H7 (cell line): ENCODE data around the gene ZFAND3. TPM values are rescaled to one million over a fixed set of nuclear protein-coding genes. Genes with fewer than 3 reads are reported as not detected.
"Not testable (repeated sequence)": the region's sequence is repeated elsewhere in the genome, so short reads cannot be mapped to it uniquely, and the experiment has no call there.

ENCODE experiments used
- DNase-seq: peaks from one replicate; pipeline ENCODE4 v3.0.0; 2012
- H3K27me3 ChIP-seq: 2 replicates; pipeline ENCODE4 v1.6.0; 2011; ENCODE audit warnings: mild to moderate bottlenecking, low read length; ENCODE audit not compliant: control insufficient read depth, insufficient read depth
- H3K36me3 ChIP-seq: replicated peaks from 2 replicates; pipeline ENCODE4 v1.5.1; 2011; ENCODE audit warnings: low read length; ENCODE audit not compliant: control insufficient read depth, insufficient read depth
- H3K4me3 ChIP-seq: 2 replicates; pipeline ENCODE4 v1.5.1; 2011; ENCODE audit warnings: low read depth, mild to moderate bottlenecking, control low read depth, low read length, moderate library complexity; ENCODE audit not compliant: insufficient read depth
- total RNA-seq: library from RNA; depleted of rRNA; stranded (reverse); fragments of >200 nt; shearing (Covaris generic); gene quantifications from 2 replicates; pipeline ENCODE4 v1.2.3, GENCODE V29; 2014

ZFAND3 gene
- total RNA-seq, 1 experiment from 2014 or later: 17.1 TPM

DNA sequence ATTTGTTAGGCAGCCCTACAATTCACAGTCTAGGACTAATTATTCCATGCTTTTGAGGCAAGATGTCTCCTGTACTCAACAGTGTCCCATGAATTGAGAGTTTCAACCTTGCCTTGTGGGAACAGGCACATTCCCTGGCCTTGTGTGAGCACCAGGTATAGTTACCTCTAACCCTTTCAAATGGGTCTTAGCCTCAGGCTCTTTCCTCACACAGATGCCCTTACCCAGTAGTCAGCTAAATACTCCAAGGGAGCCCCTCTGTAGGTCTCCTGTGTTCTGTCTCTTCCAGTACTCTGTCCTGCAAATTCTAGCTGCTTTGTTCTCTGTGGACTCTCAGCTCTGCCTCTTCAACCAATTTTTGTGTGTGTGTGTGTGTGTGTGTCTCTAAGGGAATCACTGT lies 135.3 kb downstream of the ZFAND3 start:
- no peak for DNase-seq
- no peaks in the 10 kb centered on the region for H3K27me3 ChIP-seq
- H3K36me3 ChIP-seq: no peaks in the 10 kb centered on the region
- H3K4me3 ChIP-seq: no peak overlapping the region

DNA sequence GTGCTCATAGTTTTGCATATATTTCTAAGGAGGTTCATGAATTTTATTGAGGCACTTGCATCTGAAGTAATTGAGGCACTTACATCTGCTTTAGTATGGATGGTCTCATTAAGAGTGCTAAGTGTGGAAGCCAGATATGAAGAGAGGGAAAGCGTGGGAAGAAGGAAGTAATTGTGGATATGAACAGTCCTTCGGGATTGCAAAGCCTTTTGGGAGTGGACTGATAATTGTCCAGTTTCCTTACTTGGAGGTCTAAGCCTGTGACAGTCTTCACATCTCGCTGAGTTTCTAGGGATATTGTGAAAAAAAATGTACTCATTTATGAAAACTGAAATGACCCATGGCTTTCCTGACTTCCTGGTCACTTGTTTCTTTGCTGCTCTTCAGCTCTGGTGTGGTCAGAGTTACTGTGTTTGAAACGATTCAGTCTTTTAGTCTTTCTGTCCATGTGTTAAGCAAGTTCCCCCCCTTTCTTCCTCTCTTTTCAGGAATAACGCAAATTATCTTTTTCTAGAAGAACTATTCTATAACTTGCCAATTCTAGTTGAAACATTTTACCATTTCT lies 137.3 kb downstream of the ZFAND3 start:
- Histone ChIP-seq H3K36me3 (no peaks in the 10 kb centered on the region), H3K27me3 (no peaks in the 10 kb centered on the region), H3K4me3 (no peak overlapping the region)
- DNase-seq: no peak

DNA sequence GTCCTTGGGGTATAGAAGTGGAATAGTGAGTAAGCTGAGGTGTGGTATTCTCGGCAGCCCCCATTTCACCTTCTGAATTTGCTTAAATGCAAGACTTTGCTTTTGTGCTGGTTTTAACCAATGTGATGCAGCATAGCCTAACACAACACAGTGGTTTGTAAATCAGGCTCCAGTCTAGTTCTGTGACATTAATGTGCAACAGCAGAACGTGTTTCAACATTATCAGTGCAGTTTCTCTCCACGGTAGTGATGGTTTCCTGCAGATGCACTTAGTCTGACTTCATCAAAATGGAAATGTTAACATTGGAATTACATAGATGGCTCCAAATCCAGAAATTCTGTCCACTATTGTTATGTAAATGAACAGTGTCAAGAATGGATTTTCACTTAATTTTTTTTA lies 139.5 kb downstream of the ZFAND3 start:
- no peak for DNase-seq
- H3K36me3 ChIP-seq: no peaks in the 10 kb centered on the region
- H3K4me3 ChIP-seq: no peak overlapping the region
- no peaks in the 10 kb centered on the region for H3K27me3 ChIP-seq

DNA sequence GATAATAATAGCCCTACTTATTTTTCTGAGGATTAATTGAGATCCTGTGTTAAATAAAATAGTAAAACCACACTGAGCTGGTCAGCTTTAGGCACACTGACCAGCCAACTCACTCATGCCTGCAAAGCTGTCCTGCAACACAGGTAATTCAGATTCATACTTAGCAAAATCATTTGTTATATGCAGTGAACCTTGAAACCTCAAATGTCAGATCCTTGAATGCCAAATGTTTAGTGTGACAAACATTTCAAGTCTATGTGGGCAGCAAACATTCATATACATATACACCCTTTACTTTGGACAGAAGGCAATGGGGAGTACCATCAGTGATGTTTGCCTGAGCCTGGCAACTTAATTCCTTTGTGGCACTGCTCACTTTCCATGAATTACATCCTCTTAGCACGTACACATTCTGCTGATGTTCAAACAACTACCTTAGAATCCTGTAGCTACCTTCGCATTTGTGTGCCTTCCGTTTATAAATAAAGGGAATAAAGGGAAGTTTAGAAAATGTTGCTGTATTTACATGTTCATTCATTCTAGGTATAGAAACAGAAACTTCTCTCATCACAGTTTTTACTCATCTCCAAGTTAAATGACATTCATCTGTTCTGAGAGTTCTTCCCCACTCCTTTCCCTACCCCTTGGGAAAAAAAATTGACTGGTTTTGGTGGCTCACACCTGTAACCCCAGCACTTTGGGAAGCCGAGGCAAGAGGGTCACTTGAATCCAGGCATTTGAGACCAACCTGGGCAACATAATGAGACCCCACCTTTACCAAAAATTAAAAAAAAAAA lies 140.8 kb downstream of the ZFAND3 start:
- Histone ChIP-seq H3K36me3 (no peaks in the 10 kb centered on the region), H3K4me3 (no peak overlapping the region), H3K27me3 (no peaks in the 10 kb centered on the region)
- no peak for DNase-seq

DNA sequence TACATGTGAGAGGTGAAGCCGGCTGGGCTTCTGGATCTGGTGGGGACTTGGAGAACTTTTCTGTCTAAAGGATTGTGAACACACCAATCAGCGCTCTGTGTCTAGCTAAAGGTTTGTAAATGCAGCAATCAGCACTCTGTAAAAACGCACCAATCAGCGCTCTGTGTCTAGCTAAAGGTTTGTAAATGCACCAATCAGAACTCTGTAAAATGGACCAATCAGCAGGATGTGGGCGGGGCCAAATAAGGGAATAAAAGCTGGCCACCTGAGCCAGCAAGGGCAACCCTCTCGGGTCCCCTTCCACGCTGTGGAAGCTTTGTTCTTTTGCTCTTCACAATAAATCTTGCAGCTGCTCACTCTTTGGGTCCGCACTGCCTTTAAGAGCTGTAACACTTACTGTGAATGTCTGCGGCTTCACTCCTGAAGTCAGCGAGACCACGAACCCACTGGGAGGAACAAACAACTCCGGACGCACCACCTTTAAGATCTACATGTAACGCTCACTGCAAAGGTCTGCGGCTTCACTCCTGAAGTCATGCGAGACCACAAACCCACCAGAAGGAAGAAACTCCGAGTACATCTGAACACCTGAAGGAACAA lies 143.1 kb downstream of the ZFAND3 start:
- not testable (repeated sequence) for DNase-seq, H3K36me3 ChIP-seq, H3K4me3 ChIP-seq, H3K27me3 ChIP-seq

DNA sequence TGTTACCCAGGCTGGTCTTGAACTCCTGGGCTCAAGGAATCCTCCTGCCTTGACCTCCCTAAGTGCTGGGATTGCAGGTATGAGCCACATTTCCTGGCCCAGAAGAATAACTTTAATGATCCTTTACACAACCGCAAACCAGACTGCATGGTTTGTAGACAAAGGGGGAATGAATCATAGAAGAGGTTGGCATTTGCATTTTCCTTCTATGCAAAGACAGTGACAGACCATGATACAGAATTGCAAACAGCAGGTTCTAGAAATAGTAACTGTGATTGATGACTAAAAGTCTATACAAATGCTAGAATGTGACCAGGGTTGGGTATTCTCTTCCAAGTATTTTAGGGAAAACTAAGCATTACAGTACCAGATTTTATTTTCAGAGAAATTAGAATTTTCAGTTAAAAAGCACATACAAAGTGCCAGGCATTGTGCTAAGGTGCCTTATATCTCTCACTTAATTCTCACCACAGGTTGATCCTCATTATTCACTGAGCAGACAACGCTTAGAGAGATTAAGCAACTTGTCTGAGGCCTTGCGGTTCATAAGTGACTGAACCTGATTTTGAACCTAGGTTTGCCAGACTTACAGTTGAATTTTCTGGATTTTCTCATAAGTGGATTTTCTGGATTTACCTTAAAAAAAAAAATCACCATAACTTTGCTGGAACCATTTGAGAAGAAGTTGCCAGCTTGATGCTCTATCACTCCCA lies 146.6 kb downstream of the ZFAND3 start:
- H3K27me3 ChIP-seq: no peaks in the 10 kb centered on the region
- no peak for DNase-seq
- H3K4me3 ChIP-seq: no peak overlapping the region
- H3K36me3 ChIP-seq: no peaks in the 10 kb centered on the region

DNA sequence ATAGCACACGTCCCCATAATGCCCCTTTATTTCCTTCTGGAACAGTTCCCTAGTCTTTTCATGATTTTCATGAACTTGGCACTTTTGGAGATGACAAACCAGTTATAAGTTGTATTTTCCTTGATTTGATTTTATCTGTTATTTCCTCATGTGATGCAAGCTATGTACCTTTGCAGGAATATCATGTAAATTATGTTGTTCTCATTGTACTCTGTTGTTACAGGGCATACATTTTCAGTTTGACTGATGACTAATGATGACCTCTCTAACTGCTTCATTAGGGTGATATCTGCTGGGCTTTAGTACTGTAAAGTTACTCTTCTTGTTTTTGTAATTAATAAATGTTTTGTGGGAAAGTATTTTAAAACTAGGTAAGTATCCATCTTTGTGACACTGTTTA lies 147.3 kb downstream of the ZFAND3 start:
- no peak for DNase-seq
- Histone ChIP-seq H3K36me3 (no peaks in the 10 kb centered on the region), H3K27me3 (no peaks in the 10 kb centered on the region), H3K4me3 (no peak overlapping the region)

DNA sequence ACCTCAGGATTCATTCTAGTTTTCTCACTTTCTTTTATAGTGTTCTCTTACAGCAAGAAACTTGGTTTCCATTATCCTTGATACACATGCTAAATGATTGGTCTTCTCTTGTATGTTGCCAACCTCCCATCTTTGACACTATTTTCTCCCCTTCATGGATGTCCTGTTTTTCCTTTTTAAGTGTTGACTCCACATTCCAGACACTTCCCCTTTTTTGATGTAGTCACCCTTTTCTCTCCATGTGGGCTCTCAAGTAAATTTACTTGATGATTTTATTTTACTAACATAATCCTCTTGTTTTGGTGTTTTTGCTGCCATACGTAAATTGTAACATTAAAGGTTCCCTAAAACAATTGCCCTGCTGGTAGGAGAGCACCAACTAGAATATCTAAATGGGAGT lies 148.1 kb downstream of the ZFAND3 start:
- H3K4me3 ChIP-seq: no peak overlapping the region
- H3K27me3 ChIP-seq: no peaks in the 10 kb centered on the region
- no peak for DNase-seq
- no peaks in the 10 kb centered on the region for H3K36me3 ChIP-seq

DNA sequence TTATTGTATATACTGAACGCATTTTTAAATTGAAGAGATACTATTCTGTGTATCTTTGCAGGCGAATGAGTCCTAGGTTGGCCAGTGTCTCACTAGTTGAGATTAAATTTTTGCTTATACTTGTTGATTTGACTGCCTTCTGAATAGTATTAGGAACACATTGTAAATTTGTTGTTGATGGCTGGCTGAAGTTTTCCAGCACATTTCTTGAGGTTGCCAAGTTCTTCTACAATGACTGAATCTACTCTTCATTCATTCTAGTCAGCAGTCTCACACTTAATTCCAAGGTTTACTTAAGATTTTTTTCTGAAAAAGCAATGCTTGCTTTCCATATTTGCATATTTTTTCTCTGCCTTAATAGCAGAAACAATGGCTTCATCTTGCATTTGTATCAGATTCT lies 151.7 kb downstream of the ZFAND3 start:
- Histone ChIP-seq H3K36me3 (no peaks in the 10 kb centered on the region), H3K27me3 (no peaks in the 10 kb centered on the region), H3K4me3 (no peak overlapping the region)
- DNase-seq: no peak

DNA sequence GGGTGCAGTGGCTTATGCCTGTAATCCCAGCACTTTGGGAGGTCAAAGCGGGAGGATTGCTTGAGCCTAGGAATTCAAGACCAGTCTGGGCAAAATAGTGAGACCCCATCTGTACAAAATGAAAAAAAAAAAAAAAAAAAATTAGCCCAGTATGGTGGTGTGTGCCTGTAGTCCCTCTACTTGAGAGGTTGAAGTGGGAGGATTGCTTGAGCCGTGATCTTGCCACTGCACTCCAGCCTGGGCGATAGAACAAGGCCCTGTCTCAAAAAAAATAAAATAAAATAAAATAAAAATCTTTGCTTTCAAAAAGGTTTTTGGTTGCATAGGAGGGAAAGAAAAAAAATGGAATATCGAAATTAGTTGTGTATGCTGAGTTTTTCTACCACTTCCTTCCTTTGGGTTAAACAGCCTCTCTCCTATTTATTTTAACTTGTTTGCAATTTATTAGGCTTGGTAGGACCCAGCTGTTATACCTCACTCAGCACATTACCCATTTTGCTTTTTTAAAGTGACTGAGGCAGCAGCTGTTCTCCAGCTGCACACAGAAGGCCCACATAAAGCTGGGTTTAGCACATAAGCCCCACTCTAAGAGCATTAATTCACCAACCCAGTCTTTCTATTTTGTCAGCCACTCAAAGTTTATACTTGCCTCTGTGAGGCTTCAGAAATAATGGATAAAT lies 152.3 kb downstream of the ZFAND3 start:
- Histone ChIP-seq H3K4me3 (no peak overlapping the region), H3K36me3 (no peaks in the 10 kb centered on the region)
- no peak for DNase-seq

DNA sequence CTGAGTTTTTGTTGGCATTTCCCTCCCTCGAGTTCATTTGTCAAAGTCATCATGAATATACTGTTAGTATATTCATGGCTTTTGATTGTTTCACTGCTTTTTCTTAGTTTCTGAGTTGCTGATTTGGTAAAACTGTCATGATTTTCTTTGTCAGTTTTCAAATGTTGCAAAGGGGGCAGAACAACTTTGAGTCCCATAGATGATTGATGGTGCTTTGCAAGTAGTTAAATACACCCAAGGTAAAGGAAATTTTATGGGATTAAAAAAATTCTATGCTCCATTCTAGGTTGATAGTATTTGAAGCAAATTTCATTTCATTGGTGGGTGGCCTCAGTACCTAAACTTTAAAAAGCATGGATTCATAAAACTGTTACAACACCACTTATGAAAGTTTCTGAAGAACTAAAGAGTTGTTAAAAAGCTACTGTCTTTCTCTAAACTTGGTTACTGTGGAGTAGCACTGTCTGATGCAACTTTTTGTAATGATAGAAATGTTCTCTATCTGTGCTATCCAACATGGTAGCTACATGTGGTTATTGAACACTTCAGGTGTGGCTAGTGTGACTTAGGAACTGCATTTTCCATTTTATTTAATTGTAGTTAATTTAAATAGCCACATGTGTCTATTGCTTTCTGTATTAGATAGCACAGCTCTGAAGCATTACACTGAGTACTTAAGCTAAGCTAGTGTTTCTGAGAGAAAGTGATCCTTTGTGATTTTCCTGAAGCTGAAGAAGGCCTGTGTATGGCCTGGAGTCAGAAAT lies 153.6 kb downstream of the ZFAND3 start:
- Histone ChIP-seq H3K4me3 (no peak overlapping the region), H3K27me3 (no peaks in the 10 kb centered on the region), H3K36me3 (no peaks in the 10 kb centered on the region)
- no peak for DNase-seq

More for the DNA sequence above, 152.3 kb downstream of the ZFAND3 start:
- H3K27me3 ChIP-seq: no peaks in the 10 kb centered on the region

DNA sequence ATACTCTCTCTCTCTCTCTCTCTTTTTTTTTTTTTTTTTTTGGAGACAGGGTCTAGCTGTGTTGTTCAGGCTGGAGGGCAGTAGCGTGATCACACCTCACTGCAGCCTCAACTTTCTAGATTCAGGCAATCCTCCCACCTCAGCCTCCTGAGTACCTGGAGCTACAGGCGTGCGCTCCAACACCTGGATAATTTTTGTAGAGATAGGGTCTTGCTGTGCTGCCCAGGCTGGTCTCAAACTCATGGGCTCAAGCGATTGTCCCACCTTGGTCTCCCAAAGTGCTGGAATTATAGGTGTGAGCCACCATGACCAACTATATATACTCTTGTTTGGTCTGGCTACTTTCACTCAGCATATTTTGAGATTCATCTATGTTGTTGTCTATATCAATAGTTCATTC lies 154.9 kb downstream of the ZFAND3 start:
- Histone ChIP-seq H3K27me3 (no peaks in the 10 kb centered on the region), H3K36me3 (no peaks in the 10 kb centered on the region), H3K4me3 (no peak overlapping the region)
- DNase-seq: no peak

DNA sequence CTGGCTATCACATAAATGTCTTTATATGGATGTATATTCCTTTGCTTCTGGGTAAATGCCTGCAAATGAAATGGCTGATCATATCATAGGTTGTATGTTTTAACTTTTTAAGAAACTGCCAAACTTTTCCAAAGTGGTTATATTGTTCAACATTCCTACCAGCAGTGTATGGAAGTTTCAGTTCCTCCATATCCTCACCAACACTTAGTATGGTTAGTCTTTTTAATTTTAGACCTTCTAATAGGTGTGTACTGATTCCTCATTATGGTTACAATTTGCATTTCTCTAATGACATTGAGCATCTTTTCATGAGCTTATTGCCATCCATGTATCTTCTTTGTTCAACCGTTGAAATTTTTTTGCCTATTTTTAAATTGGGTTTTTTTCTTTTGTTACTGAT lies 155.4 kb downstream of the ZFAND3 start:
- DNase-seq: no peak
- no peaks in the 10 kb centered on the region for H3K36me3 ChIP-seq
- no peaks in the 10 kb centered on the region for H3K27me3 ChIP-seq
- H3K4me3 ChIP-seq: no peak overlapping the region

DNA sequence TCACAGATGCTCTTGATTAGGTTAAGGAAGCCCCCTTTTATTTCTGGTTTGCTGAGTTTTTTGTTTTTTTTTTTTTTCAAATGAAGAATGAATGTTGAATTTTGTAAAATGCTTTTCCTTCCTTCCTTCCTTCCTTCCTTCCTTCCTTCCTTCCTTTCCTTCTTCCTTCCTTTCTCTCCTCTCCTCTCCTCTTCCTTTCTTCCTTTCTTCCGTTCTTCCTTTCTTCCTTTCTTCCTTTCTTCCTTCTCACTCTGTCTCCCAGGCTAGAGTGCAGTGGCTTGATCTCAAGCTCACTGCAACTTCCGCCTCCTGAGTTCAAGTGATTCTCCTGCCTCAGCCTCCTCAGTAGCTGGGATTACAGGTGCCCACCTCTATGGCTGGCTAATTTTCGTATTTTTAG lies 158.2 kb downstream of the ZFAND3 start:
- no peaks in the 10 kb centered on the region for H3K27me3 ChIP-seq
- H3K4me3 ChIP-seq: no peak overlapping the region
- H3K36me3 ChIP-seq: no peaks in the 10 kb centered on the region
- DNase-seq: no peak
